Mesendoderm (in vitro differentiated cells): ENCODE data around the gene UPK1A.

Source experiments
- DNase-seq: peaks from one replicate; pipeline ENCODE4 v3.0.0; 2013
- H2AK5ac ChIP-seq: 2 replicates; pipeline ENCODE4 v1.6.1; 2013; ENCODE audit warnings: low read length, inconsistent platforms
- H2BK120ac ChIP-seq: 2 replicates; pipeline ENCODE4 v1.6.1; 2013; ENCODE audit warnings: low read depth, mild to moderate bottlenecking, low read length, moderate library complexity, mixed read lengths
- H2BK15ac ChIP-seq: replicated peaks from 2 replicates; pipeline ENCODE4 v1.6.1; 2013; ENCODE audit warnings: low read depth, mild to moderate bottlenecking, moderate library complexity
- H2BK5ac ChIP-seq: 2 replicates; pipeline ENCODE4 v1.6.1; 2013; ENCODE audit warnings: low read length, inconsistent platforms
- H3K18ac ChIP-seq: 2 replicates; pipeline ENCODE4 v1.6.1; 2013; ENCODE audit warnings: mild to moderate bottlenecking, low read length, mixed read lengths
- H3K23ac ChIP-seq: one replicate; pipeline ENCODE4 v1.6.1; 2013; ENCODE audit warnings: low read length
- H3K27ac ChIP-seq: 2 replicates; pipeline ENCODE4 v1.5.1; 2013; ENCODE audit warnings: low read depth, mild to moderate bottlenecking, inconsistent platforms, low read length, moderate library complexity
- H3K27me3 ChIP-seq: 2 replicates; pipeline ENCODE4 v1.6.1; 2013; ENCODE audit warnings: low read length, control low read depth, mild to moderate bottlenecking, inconsistent platforms; ENCODE audit not compliant: insufficient read depth, poor library complexity
- H3K36me3 ChIP-seq: 2 replicates; pipeline ENCODE4 v1.6.1; 2013; ENCODE audit warnings: low read length, inconsistent platforms; ENCODE audit not compliant: control insufficient read depth, insufficient read depth
- H3K4ac ChIP-seq: one replicate; pipeline ENCODE4 v1.6.1; 2013; ENCODE audit warnings: low read depth, mild to moderate bottlenecking, low read length, moderate library complexity
- H3K4me1 ChIP-seq: 2 replicates; pipeline ENCODE4 v1.6.1; 2013; ENCODE audit warnings: low read depth, low read length, inconsistent platforms; ENCODE audit not compliant: control insufficient read depth
- H3K4me2 ChIP-seq: 2 replicates; pipeline ENCODE4 v1.6.1; 2013; ENCODE audit warnings: low read length
- H3K4me3 ChIP-seq: 2 replicates; pipeline ENCODE4 v1.5.1; 2013; ENCODE audit warnings: mild to moderate bottlenecking, low read length
- H3K56ac ChIP-seq: one replicate; pipeline ENCODE4 v1.6.1; 2013; ENCODE audit warnings: low read length
- H3K79me1 ChIP-seq: 2 replicates; pipeline ENCODE4 v1.6.1; 2013; ENCODE audit warnings: low read length, inconsistent platforms
- H3K79me2 ChIP-seq: 2 replicates; pipeline ENCODE4 v1.6.1; 2013; ENCODE audit warnings: mild to moderate bottlenecking, low read length; ENCODE audit not compliant: control insufficient read depth, insufficient read depth
- H3K9ac ChIP-seq: 2 replicates; pipeline ENCODE4 v1.6.1; 2013; ENCODE audit warnings: low read length, inconsistent platforms
- H4K5ac ChIP-seq: one replicate; pipeline ENCODE4 v1.6.1; 2013; ENCODE audit warnings: low read length
- H4K8ac ChIP-seq: one replicate; pipeline ENCODE4 v1.6.1; 2013; ENCODE audit warnings: low read depth, mild to moderate bottlenecking, control low read depth, low read length, moderate library complexity
- WGBS: extraction: QIAGEN DNeasy Blood & Tissue Kit; methylation state at CpG from one replicate; pipeline ENCODE4 v1.1.7; 2013; ENCODE audit warnings: low lambda C conversion rate, missing lambda C conversion rate; ENCODE audit not compliant: insufficient coverage; ENCODE audit errors: extremely low coverage; 5-methylcytosine and 5-hydroxymethylcytosine counted together

UPK1A gene

DNA sequence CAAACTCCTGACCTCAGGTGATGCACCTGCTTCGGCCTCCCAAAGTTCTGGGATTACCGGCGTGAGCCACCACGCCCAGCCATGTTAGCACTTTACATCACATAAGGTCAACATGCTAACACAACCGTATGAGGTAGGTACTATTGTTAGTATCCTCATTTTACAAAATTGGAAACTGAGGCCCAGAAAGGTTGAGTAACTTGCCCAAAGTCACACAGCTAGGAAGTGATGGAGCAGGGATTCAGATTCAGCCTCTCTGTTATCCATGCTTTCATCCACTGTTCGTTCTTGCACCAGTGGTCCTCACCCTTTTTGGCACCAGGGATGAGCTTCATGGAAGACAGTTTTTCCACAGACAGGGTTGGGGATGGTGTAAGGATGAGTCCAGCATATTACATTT, 9.6 kb upstream of the UPK1A start:
- H3K27me3 ChIP-seq, result no peaks in the 10 kb centered on the region
- H3K4me1 ChIP-seq, result no peaks in the 10 kb centered on the region
- H2BK5ac ChIP-seq, result no peak overlapping the region
- H4K8ac ChIP-seq, result no peak overlapping the region
- no peak overlapping the region for H2AK5ac ChIP-seq
- H3K18ac ChIP-seq, result no peak overlapping the region
- H3K79me1 ChIP-seq, result no peaks in the 10 kb centered on the region
- no peak for DNase-seq
- no CpG with 5 or more reads among the region's 6 CpGs for WGBS
- H3K4ac ChIP-seq, result no peak overlapping the region
- no peak overlapping the region for H3K27ac ChIP-seq
- no peak overlapping the region for H3K56ac ChIP-seq
- H2BK120ac ChIP-seq, result no peak overlapping the region
- H3K36me3 ChIP-seq, result peaks cover 11% of the 10 kb centered on the region
- H3K79me2 ChIP-seq, result no peaks in the 10 kb centered on the region
- no peak overlapping the region for H3K4me3 ChIP-seq
- no peak overlapping the region for H2BK15ac ChIP-seq
- no peak overlapping the region for H4K5ac ChIP-seq
- no peak overlapping the region for H3K9ac ChIP-seq
- H3K4me2 ChIP-seq, result no peak overlapping the region
- H3K23ac ChIP-seq, result no peak overlapping the region

DNA sequence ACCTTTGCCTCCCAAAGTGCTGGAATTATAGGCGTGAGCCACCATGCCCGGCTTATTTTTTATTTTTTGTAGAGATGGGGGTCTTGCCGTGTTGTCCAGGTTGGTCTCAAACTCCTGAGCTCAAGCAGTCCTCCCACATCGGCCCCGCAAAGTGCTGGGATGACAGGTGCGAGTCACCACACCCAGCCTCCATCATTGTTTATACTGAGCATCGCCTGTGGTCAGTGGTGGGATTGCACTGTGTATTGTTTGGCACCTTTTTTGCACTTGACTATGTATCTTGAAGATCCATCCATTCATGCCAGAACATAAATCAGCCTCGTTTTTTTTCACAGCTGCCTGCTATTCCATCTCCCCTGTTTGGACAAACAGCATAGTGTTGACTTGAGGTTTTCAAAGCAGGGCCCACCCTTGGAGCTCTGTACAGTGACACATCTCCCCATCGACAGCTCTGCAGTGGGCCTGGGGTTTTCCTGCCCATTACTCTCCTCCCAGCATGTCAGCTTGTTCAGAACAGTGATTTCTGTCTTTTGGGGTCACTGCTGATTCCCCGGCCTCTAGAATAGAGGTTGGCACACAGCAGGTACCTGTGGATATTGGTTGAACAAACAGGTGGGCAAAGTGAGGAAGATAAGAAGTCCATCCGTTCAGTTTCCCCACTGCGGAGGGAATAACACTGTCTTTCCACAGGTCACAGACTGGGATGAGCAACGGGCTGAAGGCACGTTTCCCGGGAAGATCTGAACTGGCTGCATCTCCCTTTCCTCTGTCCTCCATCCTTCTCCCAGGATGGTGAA, 8.2 kb upstream of the UPK1A start:
- Histone ChIP-seq H3K79me2 (no peaks in the 10 kb centered on the region), H3K4ac (no peak overlapping the region), H3K36me3 (peaks cover 11% of the 10 kb centered on the region), H2BK5ac (no peak overlapping the region), H3K56ac (no peak overlapping the region), H2AK5ac (no peak overlapping the region), H2BK120ac (no peak overlapping the region), H3K4me3 (no peak overlapping the region), H3K27me3 (no peaks in the 10 kb centered on the region), H3K27ac (no peak overlapping the region), H3K9ac (no peak overlapping the region), H3K4me1 (no peaks in the 10 kb centered on the region), H4K5ac (no peak overlapping the region), H4K8ac (no peak overlapping the region), H3K23ac (no peak overlapping the region), H2BK15ac (no peak overlapping the region), H3K4me2 (no peak overlapping the region), H3K18ac (no peak overlapping the region), H3K79me1 (no peaks in the 10 kb centered on the region)
- WGBS, result no CpG with 5 or more reads among the region's 15 CpGs
- DNase-seq, result no peak

GRCh38 chr19:35661995-35662340, 4.3 kb upstream of the UPK1A start:
- H3K27me3 ChIP-seq, result no peaks in the 10 kb centered on the region
- H4K8ac ChIP-seq, result no peak overlapping the region
- H3K4me3 ChIP-seq, result no peak overlapping the region
- no peak overlapping the region for H4K5ac ChIP-seq
- no peak overlapping the region for H3K23ac ChIP-seq
- no peak overlapping the region for H3K4ac ChIP-seq
- H3K4me1 ChIP-seq, result no peaks in the 10 kb centered on the region
- H3K27ac ChIP-seq, result no peak overlapping the region
- H3K56ac ChIP-seq, result no peak overlapping the region
- no peak overlapping the region for H2BK5ac ChIP-seq
- H2BK120ac ChIP-seq, result no peak overlapping the region
- no peak overlapping the region for H2BK15ac ChIP-seq
- peaks cover 8% of the 10 kb centered on the region for H3K36me3 ChIP-seq
- no peaks in the 10 kb centered on the region for H3K79me1 ChIP-seq
- H2AK5ac ChIP-seq, result no peak overlapping the region
- no peak overlapping the region for H3K4me2 ChIP-seq
- no peak for DNase-seq
- WGBS, result no CpG with 5 or more reads among the region's 6 CpGs
- no peaks in the 10 kb centered on the region for H3K79me2 ChIP-seq
- H3K18ac ChIP-seq, result no peak overlapping the region
- H3K9ac ChIP-seq, result no peak overlapping the region

DNA sequence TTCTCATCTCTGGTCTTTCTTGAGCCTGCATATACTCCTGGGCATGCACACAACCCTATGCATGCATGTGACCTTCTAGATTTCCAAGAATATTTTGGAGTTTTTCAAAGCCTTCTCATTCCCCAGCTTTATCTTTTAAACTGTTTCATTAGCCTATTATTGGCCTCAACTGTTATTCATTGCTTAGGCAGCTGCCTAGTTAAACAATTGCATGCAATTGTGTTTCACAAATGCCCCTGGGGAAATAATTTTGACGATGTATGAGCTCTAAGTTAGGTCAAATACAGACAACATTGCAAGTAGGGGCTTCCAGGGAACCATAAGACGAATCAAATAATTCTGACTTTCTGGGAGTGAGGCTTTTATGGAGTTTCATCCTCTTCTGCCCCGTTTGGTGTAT, 2.3 kb upstream of the UPK1A start:
- Histone ChIP-seq H2AK5ac (no peak overlapping the region), H3K18ac (no peak overlapping the region), H3K23ac (no peak overlapping the region), H4K5ac (no peak overlapping the region), H2BK5ac (no peak overlapping the region), H3K4ac (no peak overlapping the region), H4K8ac (no peak overlapping the region), H3K4me1 (no peaks in the 10 kb centered on the region), H3K27ac (no peak overlapping the region), H3K4me3 (no peak overlapping the region), H3K4me2 (no peak overlapping the region), H2BK15ac (no peak overlapping the region), H3K56ac (no peak overlapping the region), H3K9ac (no peak overlapping the region), H3K79me2 (no peaks in the 10 kb centered on the region), H3K27me3 (no peaks in the 10 kb centered on the region), H3K79me1 (no peaks in the 10 kb centered on the region), H3K36me3 (peaks cover 2% of the 10 kb centered on the region), H2BK120ac (no peak overlapping the region)
- no peak for DNase-seq
- no CpG with 5 or more reads among the region's 3 CpGs for WGBS

GRCh38 chr19:35665157-35665556, 1.2 kb upstream of the UPK1A start:
- H3K79me2 ChIP-seq, result no peaks in the 10 kb centered on the region
- no CpG with 5 or more reads among the region's 24 CpGs for WGBS

DNA sequence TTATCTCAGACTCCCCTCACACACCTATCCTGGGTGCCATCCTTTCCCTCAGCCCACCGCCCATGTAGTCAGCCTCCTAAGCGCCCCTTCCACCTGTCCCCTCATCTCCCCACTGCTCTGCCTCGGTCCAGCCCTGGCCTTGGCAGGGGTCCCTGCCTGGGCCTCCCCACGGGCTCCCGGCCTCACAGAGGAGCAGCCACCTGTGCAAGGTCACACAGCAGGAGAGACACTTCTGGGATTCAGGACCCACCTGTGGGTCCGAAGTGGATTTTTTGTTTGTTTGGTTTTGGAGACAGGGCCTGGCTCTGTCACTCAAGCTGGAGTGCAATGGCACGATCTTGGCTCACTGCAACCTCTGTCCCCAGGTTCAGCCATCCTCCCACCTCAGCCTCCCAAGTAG, 713 bp upstream of the UPK1A start:
- no peak overlapping the region for H2BK5ac ChIP-seq
- H2BK15ac ChIP-seq, result no peak overlapping the region
- H4K5ac ChIP-seq, result no peak overlapping the region
- H3K9ac ChIP-seq, result no peak overlapping the region
- no peak overlapping the region for H3K56ac ChIP-seq
- no peaks in the 10 kb centered on the region for H3K79me2 ChIP-seq
- H3K4me1 ChIP-seq, result no peaks in the 10 kb centered on the region
- H3K27me3 ChIP-seq, result no peaks in the 10 kb centered on the region
- H2AK5ac ChIP-seq, result no peak overlapping the region
- no peak overlapping the region for H2BK120ac ChIP-seq
- H3K4ac ChIP-seq, result no peak overlapping the region
- no peak overlapping the region for H3K18ac ChIP-seq
- H4K8ac ChIP-seq, result no peak overlapping the region
- H3K4me2 ChIP-seq, result no peak overlapping the region
- H3K79me1 ChIP-seq, result no peaks in the 10 kb centered on the region
- no peak for DNase-seq
- H3K4me3 ChIP-seq, result no peak overlapping the region
- no peak overlapping the region for H3K23ac ChIP-seq
- no peak overlapping the region for H3K27ac ChIP-seq
- H3K36me3 ChIP-seq, result no peaks in the 10 kb centered on the region
- no CpG with 5 or more reads among the region's 7 CpGs for WGBS

More at GRCh38 chr19:35665157-35665556, 1.2 kb upstream of the UPK1A start:
- H3K27me3 ChIP-seq, result no peaks in the 10 kb centered on the region
- H3K36me3 ChIP-seq, result no peaks in the 10 kb centered on the region
- H3K4me3 ChIP-seq, result no peak overlapping the region
- H3K4ac ChIP-seq, result no peak overlapping the region
- H2AK5ac ChIP-seq, result no peak overlapping the region
- H2BK5ac ChIP-seq, result no peak overlapping the region
- H2BK120ac ChIP-seq, result no peak overlapping the region
- no peak overlapping the region for H3K23ac ChIP-seq
- no peak overlapping the region for H3K27ac ChIP-seq
- no peak overlapping the region for H4K8ac ChIP-seq
- no peak for DNase-seq
- H3K4me2 ChIP-seq, result no peak overlapping the region
- no peak overlapping the region for H3K56ac ChIP-seq
- no peak overlapping the region for H3K18ac ChIP-seq
- H3K9ac ChIP-seq, result no peak overlapping the region
- H2BK15ac ChIP-seq, result no peak overlapping the region
- no peaks in the 10 kb centered on the region for H3K4me1 ChIP-seq
- no peaks in the 10 kb centered on the region for H3K79me1 ChIP-seq
- H4K5ac ChIP-seq, result no peak overlapping the region
